Neuron (in vitro differentiated cells): ENCODE measurements around the gene NOS3.
"Not testable (repeated sequence)": the region's sequence is repeated elsewhere in the genome, so short reads cannot be mapped to it uniquely, and the experiment has no call there.

Experiments
- H2AFZ ChIP-seq: one replicate; pipeline ENCODE4 v1.6.1; 2013; ENCODE audit warnings: low read depth, mild to moderate bottlenecking, inconsistent platforms, low read length, moderate library complexity
- H3K27me3 ChIP-seq: one replicate; pipeline ENCODE4 v1.6.1; 2013; ENCODE audit warnings: low read length; ENCODE audit not compliant: insufficient read depth
- H3K36me3 ChIP-seq: one replicate; pipeline ENCODE4 v1.6.1; 2013; ENCODE audit warnings: low read length; ENCODE audit not compliant: insufficient read depth
- H3K4me1 ChIP-seq: one replicate; pipeline ENCODE4 v1.6.1; 2013; ENCODE audit warnings: low read length; ENCODE audit not compliant: insufficient read depth
- H3K4me3 ChIP-seq: 2 replicates; pipeline ENCODE4 v1.5.1; 2013; ENCODE audit warnings: mild to moderate bottlenecking, low read length, moderate library complexity
- H3K9me3 ChIP-seq: one replicate; pipeline ENCODE4 v1.6.1; 2013; ENCODE audit warnings: low read length

NOS3 gene

DNA sequence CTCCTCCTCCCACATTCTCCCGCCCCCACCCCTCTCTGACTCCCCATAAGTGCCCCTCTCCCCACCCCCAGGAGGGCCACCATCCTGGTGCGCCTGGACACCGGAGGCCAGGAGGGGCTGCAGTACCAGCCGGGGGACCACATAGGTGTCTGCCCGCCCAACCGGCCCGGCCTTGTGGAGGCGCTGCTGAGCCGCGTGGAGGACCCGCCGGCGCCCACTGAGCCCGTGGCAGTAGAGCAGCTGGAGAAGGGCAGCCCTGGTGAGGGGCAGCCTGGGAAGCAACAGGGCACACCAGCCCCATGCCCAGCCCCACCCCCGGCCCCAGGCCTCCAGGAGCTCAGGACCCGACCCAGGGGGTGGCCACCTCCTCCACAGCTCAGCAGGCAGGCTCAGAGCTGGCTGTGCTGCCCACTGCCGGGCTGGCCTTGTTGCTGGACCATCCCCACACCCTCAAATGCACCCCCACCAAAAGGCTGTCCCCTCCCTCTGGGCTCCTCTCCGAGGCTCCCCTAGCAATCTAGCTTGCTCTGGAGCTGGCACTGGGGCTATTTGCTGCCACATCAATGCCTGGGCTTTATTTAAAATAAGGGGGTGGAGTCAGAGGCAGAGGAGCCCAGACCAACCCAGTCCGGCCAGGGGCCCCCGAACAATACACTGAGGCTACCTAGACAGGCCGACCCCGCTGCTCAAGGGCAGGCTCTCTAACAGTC lies 18.7 kb downstream of the NOS3 start:
- Histone ChIP-seq H3K9me3 (no peaks in the 10 kb centered on the region), H3K4me3 (no peak overlapping the region), H3K36me3 (no peaks in the 10 kb centered on the region), H3K4me1 (peaks cover 8% of the 10 kb centered on the region), H2AFZ (no peak overlapping the region), H3K27me3 (no peaks in the 10 kb centered on the region)

DNA sequence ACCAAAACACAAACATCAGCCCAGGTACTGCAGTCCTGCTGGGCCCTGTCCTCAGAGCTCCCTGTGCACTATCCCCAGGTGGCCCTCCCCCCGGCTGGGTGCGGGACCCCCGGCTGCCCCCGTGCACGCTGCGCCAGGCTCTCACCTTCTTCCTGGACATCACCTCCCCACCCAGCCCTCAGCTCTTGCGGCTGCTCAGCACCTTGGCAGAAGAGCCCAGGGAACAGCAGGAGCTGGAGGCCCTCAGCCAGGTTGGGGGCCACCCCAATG lies 19.2 kb downstream of the NOS3 start:
- no peaks in the 10 kb centered on the region for H3K9me3 ChIP-seq
- peaks cover 8% of the 10 kb centered on the region for H3K4me1 ChIP-seq
- no peak overlapping the region for H3K4me3 ChIP-seq
- H2AFZ ChIP-seq: no peak overlapping the region
- no peaks in the 10 kb centered on the region for H3K36me3 ChIP-seq
- no peaks in the 10 kb centered on the region for H3K27me3 ChIP-seq

DNA sequence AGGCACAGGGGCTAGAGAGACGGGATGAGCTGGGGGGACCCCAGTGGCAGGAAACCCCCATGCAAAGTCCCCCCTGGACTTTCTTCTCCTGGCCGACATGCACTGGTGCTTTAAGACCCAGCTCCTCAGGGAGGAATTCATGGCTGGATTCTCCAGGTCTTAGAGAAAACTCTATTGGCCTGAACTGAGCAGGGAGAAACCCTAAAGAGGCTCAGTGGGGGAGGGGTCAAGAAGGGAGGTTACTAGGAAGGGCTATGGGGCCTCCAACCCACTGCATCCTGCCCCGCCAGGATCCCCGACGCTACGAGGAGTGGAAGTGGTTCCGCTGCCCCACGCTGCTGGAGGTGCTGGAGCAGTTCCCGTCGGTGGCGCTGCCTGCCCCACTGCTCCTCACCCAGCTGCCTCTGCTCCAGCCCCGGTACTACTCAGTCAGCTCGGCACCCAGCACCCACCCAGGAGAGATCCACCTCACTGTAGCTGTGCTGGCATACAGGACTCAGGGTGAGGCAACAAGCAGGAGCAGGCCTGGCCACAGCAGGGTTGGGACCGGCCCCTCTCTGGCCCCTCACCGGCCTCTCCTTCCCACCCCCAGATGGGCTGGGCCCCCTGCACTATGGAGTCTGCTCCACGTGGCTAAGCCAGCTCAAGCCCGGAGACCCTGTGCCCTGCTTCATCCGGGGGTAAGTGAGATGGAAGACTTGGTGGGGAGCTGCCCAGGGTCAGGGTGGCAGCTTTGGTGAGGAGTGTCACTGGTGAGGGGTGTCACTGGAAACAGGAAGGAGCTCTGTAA lies 19.7 kb downstream of the NOS3 start:
- Histone ChIP-seq H3K4me3 (no peak overlapping the region), H3K9me3 (no peaks in the 10 kb centered on the region), H2AFZ (no peak overlapping the region), H3K4me1 (peaks cover 8% of the 10 kb centered on the region), H3K36me3 (no peaks in the 10 kb centered on the region), H3K27me3 (no peaks in the 10 kb centered on the region)

DNA sequence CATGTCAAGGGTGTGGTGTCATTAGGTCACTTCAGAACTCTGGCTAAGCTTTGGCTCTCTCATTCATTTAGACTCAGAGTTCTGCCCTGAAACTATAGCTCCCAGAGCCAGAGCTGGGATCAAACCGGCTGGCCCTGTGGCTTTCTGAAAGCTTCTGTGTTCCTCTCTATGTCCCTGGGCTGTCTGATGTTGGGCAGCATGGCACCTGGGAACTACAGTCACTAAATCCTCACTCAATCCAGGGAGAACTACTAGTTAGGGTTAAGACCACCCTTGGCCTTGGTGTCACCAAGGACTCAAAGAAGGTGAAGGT lies 20.2 kb downstream of the NOS3 start:
- no peak overlapping the region for H2AFZ ChIP-seq
- no peaks in the 10 kb centered on the region for H3K36me3 ChIP-seq
- H3K4me1 ChIP-seq: peaks cover 8% of the 10 kb centered on the region
- H3K27me3 ChIP-seq: no peaks in the 10 kb centered on the region
- H3K4me3 ChIP-seq: no peak overlapping the region
- H3K9me3 ChIP-seq: no peaks in the 10 kb centered on the region

DNA sequence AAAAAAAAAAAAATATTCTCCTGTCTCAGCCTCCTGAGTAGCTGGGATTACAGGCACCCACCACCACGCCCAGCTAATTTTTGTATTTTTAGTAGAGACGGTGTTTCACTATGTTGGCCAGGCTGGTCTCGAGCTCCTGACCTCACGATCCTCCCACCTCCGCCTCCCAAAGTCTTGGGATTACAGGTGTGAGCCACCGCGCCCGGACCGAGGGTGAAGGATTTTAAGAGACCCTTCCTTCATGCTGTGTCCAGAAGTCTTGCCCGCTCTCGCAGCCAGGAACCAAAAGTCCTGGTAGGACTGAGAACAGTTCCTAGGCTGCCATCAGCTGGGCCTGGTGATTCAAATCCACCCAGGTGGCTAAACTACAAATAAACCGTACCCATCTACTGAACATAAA lies 20.8 kb downstream of the NOS3 start:
- H3K4me1 ChIP-seq, H3K36me3 ChIP-seq, H3K9me3 ChIP-seq, H2AFZ ChIP-seq, H3K27me3 ChIP-seq, H3K4me3 ChIP-seq: not testable (repeated sequence)

DNA sequence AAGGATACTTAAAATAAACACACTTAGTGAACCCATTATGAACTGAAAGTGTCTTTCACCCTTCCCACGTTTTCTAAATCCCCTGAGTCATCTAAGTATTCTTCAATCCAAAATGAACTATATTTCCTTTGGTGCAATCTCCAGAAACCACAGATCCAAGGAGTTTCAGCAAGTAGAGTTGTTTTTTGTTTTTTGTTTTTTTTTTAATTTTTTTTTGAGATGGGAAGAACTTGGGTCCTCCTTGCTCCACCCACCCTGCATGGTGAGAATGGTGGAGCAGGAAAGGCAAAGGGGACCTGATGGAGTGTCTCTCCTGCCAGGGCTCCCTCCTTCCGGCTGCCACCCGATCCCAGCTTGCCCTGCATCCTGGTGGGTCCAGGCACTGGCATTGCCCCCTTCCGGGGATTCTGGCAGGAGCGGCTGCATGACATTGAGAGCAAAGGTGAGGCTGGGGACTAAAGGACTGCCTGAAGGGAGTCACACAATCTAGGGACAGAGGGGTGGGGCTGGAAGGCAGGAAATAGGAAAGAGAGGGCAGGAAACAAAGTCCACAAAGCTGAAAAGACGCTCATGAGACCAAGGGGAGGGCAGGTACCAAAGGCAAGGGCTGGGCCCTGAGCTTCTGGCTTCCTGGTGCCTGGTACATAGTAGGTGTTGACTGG lies 21.3 kb downstream of the NOS3 start:
- Histone ChIP-seq H3K4me1 (peaks cover 8% of the 10 kb centered on the region), H3K9me3 (no peaks in the 10 kb centered on the region), H3K4me3 (no peak overlapping the region), H3K36me3 (no peaks in the 10 kb centered on the region), H2AFZ (no peak overlapping the region), H3K27me3 (no peaks in the 10 kb centered on the region)

DNA sequence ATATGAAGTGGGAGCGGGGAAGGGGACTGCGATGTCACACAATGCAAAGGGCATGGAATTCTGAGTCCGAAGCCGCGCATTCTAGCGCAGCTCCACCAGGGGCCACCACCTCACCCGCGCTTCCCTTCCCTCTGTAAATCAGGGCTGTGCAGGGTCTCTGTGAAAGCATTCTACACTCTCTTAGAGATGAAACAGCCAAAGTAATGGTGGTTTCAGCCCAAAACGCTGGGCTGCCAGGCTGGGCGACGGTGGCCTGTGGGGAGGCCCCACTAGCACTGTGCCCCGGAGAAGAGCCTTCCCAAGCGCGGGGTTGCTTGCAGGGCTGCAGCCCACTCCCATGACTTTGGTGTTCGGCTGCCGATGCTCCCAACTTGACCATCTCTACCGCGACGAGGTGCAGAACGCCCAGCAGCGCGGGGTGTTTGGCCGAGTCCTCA lies 22.1 kb downstream of the NOS3 start:
- no peaks in the 10 kb centered on the region for H3K9me3 ChIP-seq
- no peak overlapping the region for H3K4me3 ChIP-seq

DNA sequence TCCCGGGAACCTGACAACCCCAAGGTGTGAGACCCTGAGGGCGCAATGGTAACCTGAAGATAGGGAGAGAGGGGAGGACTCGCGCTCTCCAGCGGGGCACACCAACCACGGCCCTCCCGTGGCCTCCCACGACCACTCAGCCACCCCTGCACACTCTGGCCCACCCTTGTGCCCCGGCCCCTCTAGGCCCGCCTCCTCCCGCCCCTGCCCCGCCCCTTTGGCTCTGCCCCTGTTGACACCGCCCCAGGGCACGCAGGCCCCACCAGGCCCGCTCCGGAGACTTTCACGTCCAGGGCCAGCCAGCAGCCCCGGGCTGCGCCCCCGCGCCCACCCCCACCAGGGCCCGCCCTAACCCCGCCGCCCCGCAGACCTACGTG lies 22.5 kb downstream of the NOS3 start:
- no peak overlapping the region for H3K4me3 ChIP-seq
- no peaks in the 10 kb centered on the region for H3K27me3 ChIP-seq
- peaks cover 11% of the 10 kb centered on the region for H3K4me1 ChIP-seq
- no peak overlapping the region for H2AFZ ChIP-seq
- no peaks in the 10 kb centered on the region for H3K36me3 ChIP-seq
- H3K9me3 ChIP-seq: no peaks in the 10 kb centered on the region

More for the DNA sequence above, 22.1 kb downstream of the NOS3 start:
- H3K27me3 ChIP-seq: no peaks in the 10 kb centered on the region
- H3K4me1 ChIP-seq: peaks cover 10% of the 10 kb centered on the region
- no peaks in the 10 kb centered on the region for H3K36me3 ChIP-seq
- H2AFZ ChIP-seq: no peak overlapping the region

DNA sequence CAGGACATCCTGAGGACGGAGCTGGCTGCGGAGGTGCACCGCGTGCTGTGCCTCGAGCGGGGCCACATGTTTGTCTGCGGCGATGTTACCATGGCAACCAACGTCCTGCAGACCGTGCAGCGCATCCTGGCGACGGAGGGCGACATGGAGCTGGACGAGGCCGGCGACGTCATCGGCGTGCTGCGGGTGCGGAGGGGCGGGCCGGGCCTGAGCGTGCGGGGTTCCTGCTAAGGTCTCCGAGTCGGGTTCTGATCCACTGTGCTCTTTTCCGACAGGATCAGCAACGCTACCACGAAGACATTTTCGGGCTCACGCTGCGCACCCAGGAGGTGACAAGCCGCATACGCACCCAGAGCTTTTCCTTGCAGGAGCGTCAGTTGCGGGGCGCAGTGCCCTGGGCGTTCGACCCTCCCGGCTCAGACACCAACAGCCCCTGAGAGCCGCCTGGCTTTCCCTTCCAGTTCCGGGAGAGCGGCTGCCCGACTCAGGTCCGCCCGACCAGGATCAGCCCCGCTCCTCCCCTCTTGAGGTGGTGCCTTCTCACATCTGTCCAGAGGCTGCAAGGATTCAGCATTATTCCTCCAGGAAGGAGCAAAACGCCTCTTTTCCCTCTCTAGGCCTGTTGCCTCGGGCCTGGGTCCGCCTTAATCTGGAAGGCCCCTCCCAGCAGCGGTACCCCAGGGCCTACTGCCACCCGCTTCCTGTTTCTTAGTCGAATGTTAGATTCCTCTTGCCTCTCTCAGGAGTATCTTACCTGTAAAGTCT lies 23.1 kb downstream of the NOS3 start:
- Histone ChIP-seq H3K27me3 (no peaks in the 10 kb centered on the region), H3K9me3 (no peaks in the 10 kb centered on the region)

DNA sequence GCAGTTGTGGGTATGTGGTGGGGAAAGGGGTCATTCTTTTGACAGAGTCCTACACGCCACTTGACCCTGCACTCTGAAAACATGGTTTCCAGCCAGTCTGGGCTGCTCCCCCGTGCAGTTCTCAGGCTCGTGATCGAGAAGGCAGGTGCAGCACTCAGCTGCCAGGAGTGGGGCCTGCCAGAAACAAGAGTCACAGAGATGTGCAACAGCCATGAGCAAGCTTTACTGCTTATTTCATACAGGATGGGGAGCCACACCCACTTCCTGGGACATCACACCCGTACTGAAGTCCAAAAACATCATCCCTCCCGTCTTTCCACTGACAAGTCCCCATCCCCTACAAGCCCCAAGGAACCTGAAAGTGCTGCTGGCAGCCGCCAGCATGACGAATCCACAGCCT lies 24.1 kb downstream of the NOS3 start:
- Histone ChIP-seq H3K9me3 (no peaks in the 10 kb centered on the region), H3K27me3 (no peaks in the 10 kb centered on the region), H3K4me3 (no peak overlapping the region), H3K4me1 (peaks cover 12% of the 10 kb centered on the region), H2AFZ (no peak overlapping the region), H3K36me3 (no peaks in the 10 kb centered on the region)

More for the DNA sequence above, 23.1 kb downstream of the NOS3 start:
- Histone ChIP-seq H2AFZ (no peak overlapping the region), H3K4me3 (no peak overlapping the region), H3K36me3 (no peaks in the 10 kb centered on the region), H3K4me1 (peaks cover 11% of the 10 kb centered on the region)

DNA sequence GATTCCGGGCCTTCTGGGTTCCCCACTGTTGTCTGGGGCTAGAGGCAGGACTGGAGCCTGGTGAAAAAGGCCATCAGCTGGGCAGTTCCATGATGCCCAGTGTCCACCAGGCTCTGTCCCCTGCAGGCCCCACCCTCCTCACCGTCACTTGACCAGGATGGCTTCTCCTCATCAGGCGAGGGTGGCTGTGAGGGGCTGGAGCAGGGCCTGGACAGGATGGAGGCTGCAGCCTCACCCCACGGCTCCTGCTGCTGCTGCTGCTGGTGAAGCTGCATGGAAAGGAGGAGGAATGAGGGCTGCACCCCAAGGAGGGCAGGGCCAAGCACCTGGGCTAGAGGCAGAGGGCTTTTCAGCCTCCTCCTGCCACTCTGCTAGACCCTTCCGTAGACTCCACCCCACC lies 25.1 kb downstream of the NOS3 start:
- Histone ChIP-seq H3K4me1 (peaks cover 16% of the 10 kb centered on the region), H3K4me3 (no peak overlapping the region), H3K27me3 (no peaks in the 10 kb centered on the region), H3K36me3 (no peaks in the 10 kb centered on the region), H2AFZ (no peak overlapping the region), H3K9me3 (no peaks in the 10 kb centered on the region)

DNA sequence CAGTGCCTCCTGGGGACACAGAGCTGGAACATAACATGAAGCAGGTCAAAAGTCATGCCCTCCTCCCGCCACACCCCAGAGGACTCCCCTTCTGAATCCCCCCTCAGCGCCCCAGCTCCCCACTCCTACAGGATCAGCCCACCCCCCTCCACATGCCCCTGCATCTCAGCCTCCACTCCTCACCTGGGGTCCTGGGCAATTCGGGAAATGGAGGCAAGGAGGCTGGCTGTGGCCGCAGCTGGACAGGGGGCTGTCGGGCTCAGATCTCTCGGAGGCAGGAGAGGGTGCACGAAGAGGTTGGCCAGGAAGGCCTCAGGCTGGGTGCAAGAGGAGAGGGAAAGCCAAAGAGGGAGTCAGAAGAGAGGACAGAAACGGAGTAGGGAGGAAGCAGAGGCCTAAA lies 25.7 kb downstream of the NOS3 start:
- H2AFZ ChIP-seq: no peak overlapping the region
- peaks cover 18% of the 10 kb centered on the region for H3K4me1 ChIP-seq
- H3K9me3 ChIP-seq: no peaks in the 10 kb centered on the region
- H3K27me3 ChIP-seq: no peaks in the 10 kb centered on the region
- H3K36me3 ChIP-seq: no peaks in the 10 kb centered on the region
- H3K4me3 ChIP-seq: no peak overlapping the region

DNA sequence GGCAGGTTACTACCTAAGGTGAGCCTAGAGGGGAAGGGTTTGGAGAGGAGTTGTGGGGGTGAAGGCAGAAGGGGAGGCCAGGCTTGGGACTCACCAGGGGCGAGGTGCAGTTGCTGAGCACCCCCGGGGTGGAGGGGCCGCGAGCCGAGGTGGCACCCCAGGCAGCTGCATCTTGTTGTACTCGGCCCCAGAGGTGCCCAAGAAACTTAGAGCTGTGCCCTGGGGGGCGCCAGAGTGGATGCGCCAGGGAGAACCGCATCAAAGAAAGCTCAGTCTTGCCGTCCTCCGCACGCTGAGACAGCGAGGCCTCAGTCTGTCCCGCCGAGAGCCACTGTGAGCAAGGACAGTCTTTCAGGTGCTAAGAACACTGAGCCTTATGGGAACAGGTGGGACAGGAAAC lies 26.1 kb downstream of the NOS3 start:
- peaks cover 18% of the 10 kb centered on the region for H3K4me1 ChIP-seq
- H3K36me3 ChIP-seq: no peaks in the 10 kb centered on the region
- H2AFZ ChIP-seq: no peak overlapping the region
- H3K4me3 ChIP-seq: no peak overlapping the region
- H3K9me3 ChIP-seq: no peaks in the 10 kb centered on the region
- H3K27me3 ChIP-seq: no peaks in the 10 kb centered on the region
